Lung microvascular endothelial cell (primary cell): Measurements from ENCODE around the gene PKIB. TPM values are rescaled to one million over a fixed set of nuclear protein-coding genes. Genes with fewer than 3 reads are reported as not detected.
"Not testable (repeated sequence)": the region's sequence is repeated elsewhere in the genome, so short reads cannot be mapped to it uniquely, and the experiment has no call there.

Experiments used
- DNase-seq, 2 donors: peaks; one replicate each; pipeline versions ENCODE4 v3.0.0 to v3.0.0-alpha.2; 2010; ENCODE audit warnings: low read depth in 2 of 2
- total RNA-seq: library from RNA; depleted of rRNA; stranded (reverse); fragments of >200 nt; gene quantifications from 2 replicates; pipeline ENCODE4 v1.2.1, GENCODE V29; 2014

Gene PKIB, protein sequence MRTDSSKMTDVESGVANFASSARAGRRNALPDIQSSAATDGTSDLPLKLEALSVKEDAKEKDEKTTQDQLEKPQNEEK
- total RNA-seq = 0.20 TPM in 1 of 2 replicates, not detected in the other

- DNase-seq = peak; percentile 78
Observed at GRCh38 chr6:122609881-122610689, at the start of gene PKIB. Gene PKIB (plus strand): TSS chr6:122610405. CDS start chr6:122717795, 107,390 bp downstream.

- DNase-seq = no peak
Observed at GRCh38 chr6:122563364-122564052, 46.7 kb upstream of the PKIB start.

DNA sequence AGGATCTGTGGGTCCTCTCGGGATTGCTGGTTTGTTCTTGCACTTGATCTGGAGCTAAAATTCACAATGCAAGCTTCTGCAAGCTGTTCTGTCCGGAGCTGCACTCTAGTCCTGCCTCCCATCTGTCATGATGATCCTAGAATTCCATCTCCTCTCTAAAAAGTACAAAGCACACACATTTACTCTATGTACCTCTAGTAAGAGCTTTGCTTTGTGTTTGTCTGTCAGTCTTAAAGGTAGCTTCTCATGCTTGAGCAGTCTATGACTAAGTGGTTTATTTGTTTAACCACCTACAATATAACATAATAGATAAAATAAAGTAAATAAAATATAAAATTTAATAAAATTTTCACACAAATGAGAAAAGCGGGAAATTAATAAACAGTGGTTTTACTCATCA lies 46.0 kb upstream of the PKIB start:
- no peak for DNase-seq

DNA sequence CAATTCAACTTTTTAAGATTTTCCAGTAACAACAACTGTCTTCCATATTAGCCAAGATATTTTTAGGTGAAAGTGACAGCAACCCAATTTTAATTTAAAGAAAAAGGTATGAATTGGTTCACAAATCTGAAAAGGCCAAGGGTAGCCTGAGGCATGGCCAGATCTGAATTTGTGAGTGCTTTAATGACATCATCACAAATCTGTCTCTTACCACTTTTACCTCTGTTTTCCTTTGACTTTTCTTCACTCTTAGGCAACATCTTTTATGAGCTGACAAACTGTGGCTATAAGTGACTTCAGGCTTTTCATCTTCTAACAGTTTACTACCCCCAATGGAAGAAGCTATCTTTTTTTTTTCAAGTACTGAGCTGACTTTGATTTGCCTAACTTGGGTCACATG lies 44.5 kb upstream of the PKIB start:
- DNase-seq = no peak

DNA sequence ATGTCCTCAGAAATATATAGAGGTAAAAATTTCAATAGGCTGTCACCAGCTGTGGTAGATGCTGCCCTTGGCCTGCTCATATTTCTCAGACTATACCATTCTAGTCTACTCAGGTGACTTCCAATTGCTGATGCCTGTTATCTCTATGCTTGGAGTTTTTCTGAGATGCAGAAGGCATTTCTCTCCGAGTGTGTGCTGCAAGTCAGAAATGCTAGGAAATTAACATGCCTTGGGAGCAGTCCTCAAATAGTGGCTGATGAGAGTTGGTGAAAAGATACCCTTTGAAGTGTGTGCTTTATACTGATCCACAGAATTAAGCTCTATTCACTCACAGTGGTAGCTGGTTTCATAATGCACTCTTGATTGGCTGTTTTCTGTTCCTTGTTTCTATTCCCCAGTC lies 43.2 kb upstream of the PKIB start:
- no peak for DNase-seq

- no peak for DNase-seq
Observed at GRCh38 chr6:122568350-122568749, 41.9 kb upstream of the PKIB start.

- DNase-seq = no peak
Observed at GRCh38 chr6:122568797-122569221, 41.4 kb upstream of the PKIB start.

GRCh38 chr6:122569230-122569771 lies 40.9 kb upstream of the PKIB start:
- DNase-seq = no peak

- no peak for DNase-seq
Observed at GRCh38 chr6:122571888-122572287, 38.3 kb upstream of the PKIB start.

DNA sequence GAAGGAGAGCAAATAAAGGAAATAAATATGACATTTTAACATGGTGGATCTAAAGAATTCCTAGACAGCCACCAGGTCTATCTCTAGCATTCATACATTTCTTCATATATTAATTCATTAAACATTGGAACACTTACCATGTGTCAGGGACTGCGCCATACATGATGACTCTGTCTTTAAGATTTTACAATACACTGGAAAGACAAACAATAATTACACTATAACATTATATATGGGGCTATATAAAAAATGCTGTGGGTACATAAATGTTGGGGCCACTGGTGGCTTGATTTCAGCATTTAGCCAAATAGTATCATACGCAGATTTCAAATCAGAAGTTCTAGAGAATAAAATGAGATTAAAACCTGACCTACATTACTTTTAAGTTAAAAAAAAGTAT lies 33.3 kb upstream of the PKIB start:
- no peak for DNase-seq

DNA sequence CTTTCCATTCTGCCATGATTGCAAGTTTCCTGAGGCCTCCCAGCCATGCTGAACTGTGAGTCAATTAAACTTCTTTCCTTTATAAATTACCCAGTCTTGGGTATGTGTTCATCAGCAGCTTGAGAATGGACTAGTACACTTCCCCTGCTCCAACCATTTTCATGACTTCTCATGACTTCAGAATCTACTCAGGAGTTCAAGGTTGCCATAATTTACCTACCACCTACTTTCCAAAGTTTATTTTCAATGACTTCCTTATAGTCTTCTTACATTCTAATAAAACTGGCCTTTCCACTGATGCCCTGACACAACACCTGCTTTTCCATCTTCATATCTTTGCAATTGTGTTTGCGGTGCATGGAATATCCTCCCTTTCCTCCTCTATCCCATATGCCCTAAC lies 31.2 kb upstream of the PKIB start:
- no peak for DNase-seq

- no peak for DNase-seq
Observed at GRCh38 chr6:122580737-122581136, 29.5 kb upstream of the PKIB start.

DNA sequence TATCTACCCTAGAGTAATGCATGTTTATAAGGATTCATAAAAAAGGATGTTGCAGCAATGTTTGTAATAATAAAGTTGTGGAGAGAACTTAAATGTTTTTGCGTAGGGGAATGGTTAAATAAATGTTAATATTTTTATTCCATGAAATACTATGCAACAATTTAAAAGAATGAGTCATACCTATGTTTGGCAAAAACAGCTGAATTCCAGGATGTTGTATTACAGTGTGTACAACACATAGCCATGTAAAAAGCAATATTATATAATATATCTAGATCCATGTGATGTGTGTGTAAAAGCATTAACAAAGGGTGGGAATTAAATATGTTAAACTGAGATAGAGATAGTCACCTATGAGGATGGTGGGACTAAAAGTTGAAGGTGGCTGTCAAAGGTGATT lies 21.1 kb upstream of the PKIB start:
- no peak for DNase-seq

DNA sequence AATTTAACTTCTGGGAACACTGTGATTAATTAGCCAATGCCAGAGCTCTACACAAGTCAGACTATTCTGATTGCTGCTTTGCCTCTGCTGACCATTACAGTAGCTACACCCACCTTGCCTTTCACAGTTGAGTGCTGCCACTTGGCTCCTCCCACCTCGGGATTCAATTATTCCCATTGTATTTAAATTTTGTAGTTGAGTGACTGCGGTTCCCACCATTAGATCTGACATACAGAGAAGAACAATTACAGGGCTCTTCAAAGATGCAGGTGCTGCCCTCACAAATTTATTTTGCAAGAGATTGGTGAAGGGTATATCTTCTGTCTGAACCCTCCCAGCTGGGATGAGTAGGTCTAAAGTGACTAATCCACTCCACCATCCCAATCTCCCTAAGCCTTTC lies 11.9 kb upstream of the PKIB start:
- DNase-seq = not testable (repeated sequence)

GRCh38 chr6:122604676-122605075 lies 5.5 kb upstream of the PKIB start:
- DNase-seq = no peak

- peak; percentile 12 to 17 for DNase-seq
Observed at GRCh38 chr6:122610690-122611455, 668 bp downstream of the PKIB start.

GRCh38 chr6:122612838-122613237 lies 2.6 kb downstream of the PKIB start:
- no peak for DNase-seq

- no peak for DNase-seq
Observed at GRCh38 chr6:122614303-122614702, 4.1 kb downstream of the PKIB start.

DNA sequence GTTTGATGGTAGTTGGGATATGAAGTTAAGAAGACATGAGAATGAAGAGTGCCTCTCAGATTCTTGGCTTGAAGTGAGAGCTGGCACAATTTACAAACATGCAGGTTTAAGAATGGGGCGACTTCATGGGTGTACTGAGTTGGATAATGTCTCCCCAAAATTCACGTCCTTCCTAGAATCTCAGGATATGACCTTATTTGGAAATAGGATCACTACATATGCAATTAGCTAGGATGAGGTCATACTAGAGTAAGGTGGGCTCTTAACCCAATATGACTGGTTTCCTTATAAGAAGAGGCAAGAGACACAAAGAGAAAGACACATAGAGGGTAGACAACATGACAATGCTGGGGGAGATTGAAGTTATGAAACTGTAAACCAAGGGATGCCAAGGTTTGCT lies 5.2 kb downstream of the PKIB start:
- no peak for DNase-seq

DNA sequence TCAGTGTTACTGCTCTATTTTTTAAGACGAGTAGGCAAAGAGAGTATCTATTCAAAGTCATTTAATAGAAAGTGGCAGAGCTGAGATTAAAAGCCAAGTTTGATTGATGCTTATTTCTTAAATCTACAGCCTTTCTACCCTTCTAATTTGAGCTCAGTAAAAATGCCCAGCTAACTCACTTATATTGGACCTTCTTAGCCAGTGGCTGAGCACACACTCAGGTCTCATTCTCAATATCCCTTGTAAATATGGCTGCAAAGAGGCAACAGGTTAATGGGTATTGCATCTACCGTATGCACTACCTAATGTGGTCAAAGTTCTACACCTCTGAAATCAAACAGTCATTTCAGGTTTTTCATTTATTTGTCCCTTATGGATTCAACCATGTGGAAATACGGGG lies 6.7 kb downstream of the PKIB start:
- DNase-seq = no peak

DNA sequence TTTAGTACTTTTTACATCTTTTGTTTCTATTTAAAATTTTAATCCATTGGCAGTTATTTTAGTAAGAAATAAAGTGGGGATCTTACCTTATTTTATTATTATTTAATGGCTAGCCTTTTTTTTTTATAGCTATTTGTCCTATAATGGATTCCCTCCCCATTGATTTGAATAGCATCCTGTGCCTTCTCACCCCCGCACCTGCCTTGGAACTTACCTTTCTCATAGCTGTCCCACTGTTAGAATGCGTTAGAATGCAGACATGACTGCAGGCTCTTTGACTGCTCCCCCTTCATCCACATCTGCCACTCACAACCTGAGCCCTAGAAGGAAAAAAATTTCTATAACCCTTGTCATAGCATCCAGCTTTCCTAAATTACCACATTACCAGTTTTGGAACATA lies 9.1 kb downstream of the PKIB start:
- no peak for DNase-seq

DNA sequence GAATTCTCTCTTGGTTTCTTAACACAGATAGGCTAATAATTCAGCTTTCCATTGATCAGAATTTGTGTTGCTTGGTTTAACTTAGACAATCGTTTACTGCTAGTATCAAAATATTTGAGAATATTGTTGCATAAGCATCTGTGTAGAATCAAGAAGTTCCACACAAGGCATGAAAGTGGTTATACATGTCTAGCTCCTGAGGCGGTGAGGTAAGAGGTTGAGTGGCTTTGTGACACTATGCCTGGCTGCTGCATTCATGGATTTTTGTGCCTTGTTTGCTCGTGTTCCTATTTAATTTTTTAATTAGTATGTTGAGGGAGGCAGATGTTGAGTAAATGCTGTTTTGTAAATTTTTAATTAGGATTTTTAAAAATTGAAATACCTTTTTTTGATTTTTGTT lies 10.2 kb downstream of the PKIB start:
- no peak for DNase-seq
